Natural killer cell treated with Interleukin-12 subunit alpha and Interleukin-12 subunit beta and Interleukin-15 and Interleukin-18, amount 100 ng/mL, for 72 hours (primary cell): ENCODE data around the gene ADK. TPM values are rescaled to one million over a fixed set of nuclear protein-coding genes. Genes with fewer than 3 reads are reported as not detected.
"Not testable (repeated sequence)": the region's sequence is repeated elsewhere in the genome, so short reads cannot be mapped to it uniquely, and the experiment has no call there.

ENCODE experiments used
- ATAC-seq, 2 donors: fragments of 150-1000 bp; cut with Tn5 transposase in 1 of 2; sonication (Bioruptor Pico), chemical (Tn5 transposase) in 1 of 2; 2 replicates each; pipeline ENCODE4 v1.10.0; 2021
- DNase-seq: peaks from one replicate; pipeline ENCODE4 v3.0.0; 2022; ENCODE audit warnings: low spot score
- H3K27ac Mint-ChIP-seq, 2 donors: 1 replicate in 1 of 2; 2 replicates in 1 of 2; pipeline ENCODE4 v1.8.0; 2022; ENCODE audit warnings: mixed read lengths in 2 of 2, mild to moderate bottlenecking in 1 of 2, moderate library complexity in 1 of 2
- H3K27me3 Mint-ChIP-seq, 2 donors: 1 replicate in 1 of 2; 2 replicates in 1 of 2; pipeline ENCODE4 v1.8.0; 2022; ENCODE audit warnings: mixed read lengths in 2 of 2
- H3K36me3 Mint-ChIP-seq: one replicate; pipeline ENCODE4 v1.8.0; 2022; ENCODE audit warnings: mixed read lengths
- H3K4me1 Mint-ChIP-seq, 2 donors: 1 replicate in 1 of 2; 2 replicates in 1 of 2; pipeline ENCODE4 v1.8.0; 2022; ENCODE audit warnings: low read depth in 2 of 2, mixed read lengths in 2 of 2, mild to moderate bottlenecking in 1 of 2
- H3K4me3 Mint-ChIP-seq: one replicate; pipeline ENCODE4 v1.8.0; 2022; ENCODE audit warnings: mixed read lengths
- H3K9me3 Mint-ChIP-seq: 2 replicates; pipeline ENCODE4 v1.8.0; 2022; ENCODE audit warnings: mixed read lengths
- total RNA-seq, 2 donors: library from RNA; stranded (reverse); gene quantifications; one replicate each; pipeline ENCODE4 v1.2.3, GENCODE V29; 2022

Gene ADK
- total RNA-seq, 2 donors from 2014 or later = 18.9 to 49.5 TPM

GRCh38 chr10:74322565-74322964, 171.5 kb downstream of the ADK start:
- peaks cover 0 to 4% of the 10 kb centered on the region in 2 donors for H3K4me1 Mint-ChIP-seq
- H3K27ac Mint-ChIP-seq = no peak overlapping the region
- ATAC-seq = no peak
- H3K36me3 Mint-ChIP-seq = peaks cover 17% of the 10 kb centered on the region
- no peak overlapping the region for H3K4me3 Mint-ChIP-seq
- DNase-seq = no peak
- H3K9me3 Mint-ChIP-seq = peaks cover 3% of the 10 kb centered on the region
- no peaks in the 10 kb centered on the region for H3K27me3 Mint-ChIP-seq

DNA sequence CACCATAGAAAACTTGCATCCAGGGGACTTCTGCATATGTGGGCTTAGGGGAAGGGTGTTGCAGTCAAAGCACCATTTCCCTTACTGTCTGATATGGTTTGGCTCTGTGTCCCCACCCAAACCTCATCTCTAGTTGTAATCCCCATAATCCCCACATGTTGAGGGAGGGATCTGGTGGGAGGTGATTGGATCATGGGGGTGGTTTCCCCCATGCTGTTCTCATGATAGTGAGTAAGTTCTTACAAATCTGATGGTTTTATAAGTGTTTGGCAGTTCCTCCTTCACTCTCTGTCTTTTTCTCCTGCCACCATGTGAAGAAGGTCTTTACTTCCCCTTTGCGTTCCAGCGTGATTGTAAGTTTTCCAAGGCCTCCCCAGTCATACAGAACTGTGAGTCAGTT, 177.4 kb downstream of the ADK start:
- no peaks in the 10 kb centered on the region for H3K36me3 Mint-ChIP-seq
- H3K27me3 Mint-ChIP-seq = no peaks in the 10 kb centered on the region
- no peak overlapping the region for H3K27ac Mint-ChIP-seq
- no peak for ATAC-seq
- no peaks in the 10 kb centered on the region for H3K9me3 Mint-ChIP-seq
- no peak overlapping the region for H3K4me3 Mint-ChIP-seq
- peaks cover 0 to 3% of the 10 kb centered on the region in 2 donors for H3K4me1 Mint-ChIP-seq
- DNase-seq = no peak

- Mint-ChIP-seq H3K4me1 (peaks cover 0 to 3% of the 10 kb centered on the region in 2 donors), H3K27ac (no peak overlapping the region), H3K36me3 (no peaks in the 10 kb centered on the region), H3K4me3 (no peak overlapping the region), H3K9me3 (no peaks in the 10 kb centered on the region), H3K27me3 (no peaks in the 10 kb centered on the region)
- ATAC-seq = no peak
- DNase-seq = no peak
These were observed 178.9 kb downstream of the ADK start for GRCh38 chr10:74329873-74330272.

DNA sequence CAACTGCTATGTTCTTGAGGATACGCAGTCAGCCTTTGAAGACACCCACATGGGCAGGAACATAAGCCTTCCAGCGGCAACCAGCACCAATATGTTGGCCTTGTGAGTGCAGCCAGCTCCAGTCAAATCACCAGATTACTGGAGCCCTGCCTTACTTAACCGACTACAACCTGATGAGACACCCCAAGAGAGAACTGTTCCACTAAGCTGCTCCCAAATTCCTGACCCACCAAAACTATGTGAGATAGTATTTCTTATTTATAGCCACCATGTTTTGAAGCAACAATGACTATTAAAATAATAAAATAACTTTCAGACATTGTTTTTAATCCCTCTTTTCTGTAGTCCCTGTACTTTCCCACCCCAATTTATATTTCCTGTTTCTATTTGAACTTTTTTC, 179.6 kb downstream of the ADK start:
- DNase-seq (no peak), ATAC-seq (no peak)
- Mint-ChIP-seq H3K27me3 (no peaks in the 10 kb centered on the region), H3K4me3 (no peak overlapping the region), H3K27ac (no peak overlapping the region), H3K36me3 (no peaks in the 10 kb centered on the region), H3K4me1 (peaks cover 0 to 3% of the 10 kb centered on the region in 2 donors), H3K9me3 (no peaks in the 10 kb centered on the region)

- H3K27me3 Mint-ChIP-seq = no peaks in the 10 kb centered on the region
- H3K4me1 Mint-ChIP-seq = peaks cover 0 to 3% of the 10 kb centered on the region in 2 donors
- no peaks in the 10 kb centered on the region for H3K36me3 Mint-ChIP-seq
- no peak overlapping the region for H3K27ac Mint-ChIP-seq
- H3K9me3 Mint-ChIP-seq = no peaks in the 10 kb centered on the region
- ATAC-seq (no peak), DNase-seq (no peak)
- no peak overlapping the region for H3K4me3 Mint-ChIP-seq
These were observed 181.4 kb downstream of the ADK start for GRCh38 chr10:74332398-74332797.

GRCh38 chr10:74333174-74333573, 182.2 kb downstream of the ADK start:
- ATAC-seq = no peak
- Mint-ChIP-seq H3K27me3 (no peaks in the 10 kb centered on the region), H3K27ac (no peak overlapping the region), H3K4me3 (no peak overlapping the region), H3K36me3 (no peaks in the 10 kb centered on the region), H3K9me3 (no peaks in the 10 kb centered on the region), H3K4me1 (peaks cover 0 to 3% of the 10 kb centered on the region in 2 donors)
- no peak for DNase-seq

DNA sequence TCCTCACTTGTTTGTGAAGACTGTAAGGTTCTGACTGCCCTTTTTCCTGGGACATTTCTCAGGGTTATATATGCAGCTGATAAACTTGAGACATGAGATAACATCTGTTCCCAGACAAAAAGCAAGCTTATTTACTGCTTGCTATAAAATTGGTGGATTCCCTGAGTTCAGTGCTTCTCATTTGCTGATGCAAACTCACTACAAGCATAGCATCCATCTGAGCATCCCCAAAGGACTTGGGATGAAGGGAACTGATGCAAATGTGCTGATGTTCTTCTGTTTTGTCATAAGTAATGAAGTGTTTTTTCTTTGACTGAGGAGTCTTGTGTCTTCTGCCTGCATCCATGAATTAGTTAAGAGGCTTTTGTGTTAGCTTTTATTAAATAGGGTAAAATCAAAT, 183.2 kb downstream of the ADK start:
- ATAC-seq (no peak), DNase-seq (no peak)
- Mint-ChIP-seq H3K4me3 (no peak overlapping the region), H3K27me3 (no peaks in the 10 kb centered on the region), H3K27ac (no peak overlapping the region), H3K9me3 (no peaks in the 10 kb centered on the region), H3K36me3 (no peaks in the 10 kb centered on the region), H3K4me1 (no peaks in the 10 kb centered on the region)

DNA sequence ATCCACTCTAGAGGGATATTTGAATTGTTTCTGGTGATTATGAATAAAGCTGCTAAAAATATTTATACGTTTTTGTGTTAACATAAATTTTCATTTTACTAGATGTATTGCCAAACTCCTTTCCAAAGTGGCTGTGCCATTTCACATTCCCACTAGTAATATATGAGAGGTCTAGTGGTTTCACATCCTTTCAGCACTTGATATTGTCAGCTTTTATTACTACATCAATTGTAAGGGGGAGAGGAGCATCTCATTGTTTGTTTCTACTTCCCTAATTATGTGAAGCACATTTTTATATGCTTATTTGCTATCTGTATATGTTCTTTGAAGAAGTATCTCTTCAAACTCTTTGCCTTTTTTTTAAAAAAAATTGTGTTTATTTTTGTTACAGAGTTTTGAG, 184.5 kb downstream of the ADK start:
- no peaks in the 10 kb centered on the region for H3K36me3 Mint-ChIP-seq
- H3K4me3 Mint-ChIP-seq = no peak overlapping the region
- ATAC-seq (no peak), DNase-seq (no peak)
- no peak overlapping the region for H3K27ac Mint-ChIP-seq
- no peaks in the 10 kb centered on the region for H3K27me3 Mint-ChIP-seq
- no peaks in the 10 kb centered on the region for H3K4me1 Mint-ChIP-seq
- no peaks in the 10 kb centered on the region for H3K9me3 Mint-ChIP-seq

- H3K4me3 Mint-ChIP-seq = no peak overlapping the region
- H3K36me3 Mint-ChIP-seq = peaks cover 4% of the 10 kb centered on the region
- ATAC-seq (no peak), DNase-seq (no peak)
- no peaks in the 10 kb centered on the region for H3K4me1 Mint-ChIP-seq
- no peaks in the 10 kb centered on the region for H3K9me3 Mint-ChIP-seq
- H3K27me3 Mint-ChIP-seq = no peaks in the 10 kb centered on the region
- H3K27ac Mint-ChIP-seq = no peak overlapping the region
These were observed 186.5 kb downstream of the ADK start for GRCh38 chr10:74337330-74338016.

GRCh38 chr10:74342991-74343390, 192.0 kb downstream of the ADK start:
- DNase-seq (no peak), ATAC-seq (no peak)
- Mint-ChIP-seq H3K27me3 (no peaks in the 10 kb centered on the region), H3K9me3 (peaks cover 4% of the 10 kb centered on the region), H3K4me3 (no peak overlapping the region), H3K4me1 (no peaks in the 10 kb centered on the region), H3K36me3 (peaks cover 26% of the 10 kb centered on the region), H3K27ac (no peak overlapping the region)

GRCh38 chr10:74343804-74344203, 192.8 kb downstream of the ADK start:
- Mint-ChIP-seq H3K9me3 (peaks cover 4% of the 10 kb centered on the region), H3K4me3 (no peak overlapping the region)

GRCh38 chr10:74344306-74344705, 193.3 kb downstream of the ADK start:
- H3K4me3 Mint-ChIP-seq = no peak overlapping the region
- H3K4me1 Mint-ChIP-seq = no peaks in the 10 kb centered on the region
- ATAC-seq (no peak), DNase-seq (no peak)
- H3K9me3 Mint-ChIP-seq = peaks cover 4% of the 10 kb centered on the region
- no peak overlapping the region for H3K27ac Mint-ChIP-seq
- H3K27me3 Mint-ChIP-seq = no peaks in the 10 kb centered on the region
- H3K36me3 Mint-ChIP-seq = peaks cover 26% of the 10 kb centered on the region

More at GRCh38 chr10:74343804-74344203, 192.8 kb downstream of the ADK start:
- DNase-seq = no peak
- H3K4me1 Mint-ChIP-seq = no peaks in the 10 kb centered on the region
- no peak for ATAC-seq
- H3K27me3 Mint-ChIP-seq = no peaks in the 10 kb centered on the region
- H3K36me3 Mint-ChIP-seq = peaks cover 26% of the 10 kb centered on the region
- no peak overlapping the region for H3K27ac Mint-ChIP-seq

- DNase-seq (no peak), ATAC-seq (no peak)
- H3K4me3 Mint-ChIP-seq = no peak overlapping the region
- H3K27ac Mint-ChIP-seq = no peak overlapping the region
- no peaks in the 10 kb centered on the region for H3K4me1 Mint-ChIP-seq
- H3K9me3 Mint-ChIP-seq = peaks cover 13% of the 10 kb centered on the region
- peaks cover 21% of the 10 kb centered on the region for H3K36me3 Mint-ChIP-seq
- H3K27me3 Mint-ChIP-seq = no peaks in the 10 kb centered on the region
These were observed 196.5 kb downstream of the ADK start for GRCh38 chr10:74347522-74347921.

DNA sequence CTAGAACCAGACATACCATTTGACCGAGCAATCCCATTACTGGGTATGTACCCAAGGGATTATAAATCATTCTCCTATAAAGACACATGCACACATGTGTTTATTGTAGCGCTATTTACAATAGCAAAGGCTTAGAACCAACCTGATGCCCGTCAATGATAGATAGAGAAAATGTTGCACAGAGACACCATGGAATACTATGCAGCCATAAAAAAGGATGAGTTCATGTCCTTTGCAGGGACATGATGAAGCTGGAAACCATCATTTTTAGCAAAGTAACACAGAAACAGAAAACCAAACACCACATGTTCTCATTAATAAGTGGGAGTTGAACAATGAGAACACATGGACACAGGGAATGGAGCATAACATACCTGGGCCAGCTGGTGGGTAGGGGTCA, 202.0 kb downstream of the ADK start:
- H3K27ac Mint-ChIP-seq, H3K27me3 Mint-ChIP-seq, H3K9me3 Mint-ChIP-seq, H3K4me1 Mint-ChIP-seq, H3K36me3 Mint-ChIP-seq, H3K4me3 Mint-ChIP-seq, DNase-seq, ATAC-seq: not testable (repeated sequence)

GRCh38 chr10:74361678-74362077, 210.7 kb downstream of the ADK start:
- Mint-ChIP-seq H3K36me3 (peaks cover 42% of the 10 kb centered on the region), H3K27ac (no peak overlapping the region), H3K9me3 (peaks cover 11% of the 10 kb centered on the region), H3K4me1 (no peaks in the 10 kb centered on the region), H3K27me3 (no peaks in the 10 kb centered on the region), H3K4me3 (no peak overlapping the region)
- ATAC-seq (no peak), DNase-seq (no peak)
